Mucosa of stomach (tissue), 1 donor: ENCODE measurements around the gene NPB.
A peak's percentile ranks its signal among the peaks of the same experiment; 100 is the strongest.

Experiments
- H3K27me3 ChIP-seq: one replicate; pipeline ENCODE4 v1.7.0; 2013; ENCODE audit warnings: mild to moderate bottlenecking, low read length; ENCODE audit not compliant: control insufficient read depth, insufficient read depth
- H3K36me3 ChIP-seq: one replicate; pipeline ENCODE4 v1.7.0; 2013; ENCODE audit warnings: low read length; ENCODE audit not compliant: control insufficient read depth, insufficient read depth
- H3K4me1 ChIP-seq: one replicate; pipeline ENCODE4 v1.7.0; 2013; ENCODE audit warnings: mild to moderate bottlenecking, low read length; ENCODE audit not compliant: control insufficient read depth, insufficient read depth
- H3K4me3 ChIP-seq: one replicate; pipeline ENCODE4 v1.7.0; 2013; ENCODE audit warnings: low read length
- H3K9ac ChIP-seq: one replicate; pipeline ENCODE4 v1.7.0; 2013; ENCODE audit warnings: mild to moderate bottlenecking, low read length, moderate library complexity
- H3K9me3 ChIP-seq: one replicate; pipeline ENCODE4 v1.7.0; 2013; ENCODE audit warnings: mild to moderate bottlenecking, low read length, moderate library complexity; ENCODE audit not compliant: control insufficient read depth
- donor health status: Pancreatic carcinoma.

Gene NPB

GRCh38 chr17:81865733-81866439 lies 36.2 kb upstream of the NPB start:
- peak overlapping the region; percentile 46 for H3K9ac ChIP-seq
- peaks cover 83% of the 10 kb centered on the region for H3K4me1 ChIP-seq
- no peak overlapping the region for H3K4me3 ChIP-seq
- H3K27me3 ChIP-seq: no peaks in the 10 kb centered on the region
- peaks cover 11% of the 10 kb centered on the region for H3K36me3 ChIP-seq
- H3K9me3 ChIP-seq: no peaks in the 10 kb centered on the region

DNA sequence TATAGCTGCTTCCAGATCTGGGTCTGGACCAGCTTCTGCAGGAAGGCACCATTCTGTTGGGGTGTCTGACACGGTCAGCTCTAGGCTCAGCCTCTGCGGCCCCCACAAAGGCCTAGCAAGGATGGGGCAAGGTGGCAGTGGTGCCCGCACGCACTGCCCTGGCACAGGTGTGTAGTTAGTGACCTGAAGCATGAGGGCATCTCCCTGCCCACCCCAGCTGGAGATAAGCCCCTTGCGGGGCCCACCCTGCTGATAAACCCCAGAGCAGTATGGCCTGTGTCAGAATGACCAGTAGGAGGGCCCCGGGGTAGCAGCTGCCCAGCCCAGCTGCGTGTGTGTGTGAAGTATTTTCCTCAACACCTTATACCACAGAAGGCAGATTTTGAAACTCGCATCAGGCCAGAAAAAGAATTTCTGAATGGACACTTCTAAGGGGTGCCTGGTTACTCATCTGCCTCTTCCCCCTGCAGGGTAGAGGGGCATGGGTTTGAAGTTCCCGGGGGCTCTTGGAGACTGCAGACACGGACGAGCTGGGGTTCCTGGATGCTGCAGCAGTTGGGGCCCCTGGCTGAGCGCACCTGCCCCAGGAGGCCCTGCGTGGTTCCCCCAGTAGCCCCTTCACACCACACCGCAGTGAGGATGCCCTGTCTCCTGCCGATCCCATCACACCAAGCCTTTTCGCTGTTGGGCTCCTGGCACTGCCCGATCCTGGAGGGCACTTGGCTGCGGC lies 35.4 kb upstream of the NPB start:
- H3K36me3 ChIP-seq: peaks cover 11% of the 10 kb centered on the region
- H3K9ac ChIP-seq: peak overlapping the region; percentile 27

GRCh38 chr17:81867170-81867990 lies 34.7 kb upstream of the NPB start:
- Histone ChIP-seq H3K9me3 (no peaks in the 10 kb centered on the region), H3K4me3 (no peak overlapping the region), H3K4me1 (peaks cover 81% of the 10 kb centered on the region), H3K9ac (peak overlapping the region; percentile 41), H3K27me3 (no peaks in the 10 kb centered on the region), H3K36me3 (peaks cover 11% of the 10 kb centered on the region)

More for the DNA sequence above, 35.4 kb upstream of the NPB start:
- no peaks in the 10 kb centered on the region for H3K27me3 ChIP-seq
- H3K4me1 ChIP-seq: peaks cover 82% of the 10 kb centered on the region
- H3K9me3 ChIP-seq: no peaks in the 10 kb centered on the region
- no peak overlapping the region for H3K4me3 ChIP-seq

DNA sequence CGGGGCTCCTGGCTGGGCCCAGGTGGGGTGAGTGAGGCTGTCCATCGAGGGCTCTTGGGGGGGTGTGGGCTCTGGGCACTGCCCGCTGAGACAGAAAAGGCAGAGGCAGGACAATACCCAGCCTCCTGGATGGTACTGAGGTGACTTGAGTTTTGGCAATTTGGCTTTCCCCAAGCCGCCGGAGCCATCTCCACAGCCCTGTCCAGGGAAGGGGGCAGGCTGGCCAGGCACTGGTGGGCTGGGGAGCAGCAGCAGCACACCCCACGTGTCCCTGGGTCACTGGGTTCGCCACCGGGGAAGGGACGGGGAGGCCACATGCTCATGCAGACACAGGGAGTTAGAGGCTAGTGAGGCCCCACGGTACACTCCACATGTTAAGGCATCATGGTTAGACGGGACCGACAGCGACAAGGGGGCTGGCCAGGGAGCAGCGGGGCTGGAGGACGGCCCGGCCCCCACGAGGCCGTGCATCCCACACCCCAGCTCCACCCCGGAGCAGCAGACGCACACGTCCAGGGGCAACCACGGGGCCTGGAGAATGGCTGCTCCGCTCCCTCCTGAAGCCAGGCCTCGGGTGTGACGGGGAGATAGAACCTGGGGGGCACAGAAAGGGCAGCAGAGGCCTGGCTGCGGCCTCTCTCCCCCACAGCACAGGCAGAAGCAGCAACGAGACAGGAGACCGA lies 33.9 kb upstream of the NPB start:
- peaks cover 75% of the 10 kb centered on the region for H3K4me1 ChIP-seq
- H3K4me3 ChIP-seq: no peak overlapping the region

DNA sequence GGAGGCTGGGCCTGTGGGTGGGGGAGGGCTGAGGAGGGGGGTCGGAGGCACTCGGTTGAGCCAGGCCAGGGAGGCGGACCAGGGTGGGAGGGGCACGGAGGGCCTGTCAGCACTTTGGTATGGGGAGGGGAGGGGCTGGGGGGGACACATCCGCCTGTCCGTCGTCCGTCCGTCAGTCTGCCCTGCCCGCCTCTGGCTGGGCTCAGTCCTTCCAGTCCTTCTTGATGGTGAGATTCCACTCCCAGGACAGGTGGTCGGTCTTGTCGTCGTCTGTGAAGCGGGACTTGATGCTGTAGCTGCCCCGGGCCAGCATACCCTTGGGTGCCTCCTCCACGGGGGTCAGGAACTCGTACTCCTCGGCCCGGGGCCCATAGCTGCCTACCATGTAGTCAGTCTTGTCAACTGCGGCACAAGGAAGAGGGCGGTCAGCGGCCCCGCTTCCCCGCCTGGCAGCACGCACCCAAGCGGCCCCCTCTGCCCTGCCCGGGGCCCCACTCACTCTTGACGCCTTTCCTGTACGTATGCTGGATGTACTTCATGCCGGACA lies 33.3 kb upstream of the NPB start:
- Histone ChIP-seq H3K9me3 (no peaks in the 10 kb centered on the region), H3K9ac (no peak overlapping the region), H3K4me3 (no peak overlapping the region), H3K36me3 (peaks cover 11% of the 10 kb centered on the region), H3K4me1 (peaks cover 69% of the 10 kb centered on the region), H3K27me3 (no peaks in the 10 kb centered on the region)

More for the DNA sequence above, 33.9 kb upstream of the NPB start:
- H3K36me3 ChIP-seq: peaks cover 11% of the 10 kb centered on the region
- peak overlapping the region; percentile 41 for H3K9ac ChIP-seq
- no peaks in the 10 kb centered on the region for H3K9me3 ChIP-seq
- no peaks in the 10 kb centered on the region for H3K27me3 ChIP-seq

DNA sequence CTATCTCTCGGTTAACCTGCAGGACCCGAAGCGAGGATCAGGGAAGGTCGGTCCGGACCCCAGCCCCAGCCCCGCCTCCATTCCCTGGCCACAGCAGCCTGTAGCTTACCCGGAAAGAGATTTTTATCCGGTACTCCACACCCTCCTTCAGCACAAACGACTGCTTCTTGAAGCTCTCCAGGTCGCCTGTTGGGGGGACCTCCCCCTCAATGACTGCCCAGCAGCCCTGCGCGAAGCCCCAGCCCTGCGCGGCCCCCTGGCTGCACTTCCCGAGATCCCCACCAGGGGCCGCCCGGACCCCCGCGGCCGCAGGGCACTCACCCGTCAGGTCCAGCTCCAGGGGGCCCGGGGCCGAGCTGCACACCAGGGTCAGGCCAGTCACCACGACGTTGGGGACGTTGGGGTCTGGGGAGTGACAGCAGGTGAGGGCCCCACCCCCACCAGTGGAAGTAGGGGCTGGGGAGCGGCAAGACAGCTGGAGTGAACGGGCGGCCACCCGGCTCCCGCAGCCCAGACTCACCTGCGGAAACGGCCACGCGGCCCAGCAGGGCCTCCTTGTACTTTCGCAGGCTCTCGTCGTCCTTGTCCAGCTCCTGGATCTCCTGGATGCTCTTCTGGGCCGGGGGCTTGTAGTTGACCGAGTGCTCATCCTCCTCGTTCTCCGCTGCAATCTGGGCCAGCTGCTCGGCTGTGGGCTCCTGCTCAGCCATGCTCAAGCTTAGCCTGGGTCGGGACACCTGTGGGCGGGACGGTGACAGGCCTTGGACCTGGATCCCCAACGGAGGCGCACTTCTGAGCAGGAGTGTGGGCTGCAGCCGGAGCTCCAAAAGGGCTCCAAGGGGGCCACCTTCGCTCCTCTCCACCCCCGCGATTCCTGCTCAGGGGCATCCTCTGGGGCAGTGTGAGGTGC lies 32.6 kb upstream of the NPB start:
- Histone ChIP-seq H3K36me3 (peaks cover 11% of the 10 kb centered on the region), H3K9ac (peak overlapping the region; percentile 91), H3K4me3 (peak overlapping the region; percentile 90), H3K9me3 (no peaks in the 10 kb centered on the region), H3K4me1 (peaks cover 62% of the 10 kb centered on the region), H3K27me3 (no peaks in the 10 kb centered on the region)

DNA sequence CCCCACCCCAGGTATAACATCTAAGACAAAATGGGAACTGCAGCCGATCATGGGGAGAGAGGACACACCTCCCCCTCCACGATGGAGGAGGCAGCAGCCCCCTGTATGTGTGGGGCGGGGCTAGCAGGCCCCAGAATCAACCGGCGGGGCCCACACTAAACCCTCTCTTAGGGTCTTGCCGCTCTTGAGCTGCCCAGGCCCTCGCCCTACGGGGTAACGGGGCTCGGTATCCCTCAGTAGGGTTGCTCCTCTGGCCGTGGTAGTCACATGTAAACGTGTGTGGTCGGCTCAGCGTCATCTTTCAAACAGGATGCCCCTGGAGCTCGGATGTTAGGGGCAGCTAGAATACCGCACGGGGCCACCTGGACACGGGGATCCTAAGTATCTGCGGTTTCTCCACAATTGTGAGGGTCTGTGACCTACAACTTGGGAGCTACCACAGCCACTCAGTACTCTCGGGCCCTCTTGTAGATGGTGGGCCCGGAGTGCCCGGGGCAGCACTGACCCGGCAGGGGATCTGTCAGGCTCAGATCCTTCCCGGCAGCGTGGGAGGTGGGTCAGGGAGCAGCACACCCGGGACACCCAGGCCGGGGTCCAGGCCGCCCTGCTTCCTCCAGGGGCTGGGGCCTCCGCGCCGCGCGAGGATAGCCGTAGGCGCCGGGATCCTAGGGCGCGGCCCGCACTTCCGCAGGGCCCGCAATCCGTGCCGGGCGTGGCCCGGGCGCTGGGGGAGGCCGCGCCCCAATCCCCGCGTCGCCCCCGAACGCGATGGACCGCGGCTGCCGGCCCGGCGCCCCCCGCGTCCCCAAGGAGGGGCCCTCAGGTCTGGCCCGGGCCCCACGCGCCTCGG lies 31.7 kb upstream of the NPB start:
- H3K9me3 ChIP-seq: no peaks in the 10 kb centered on the region
- H3K36me3 ChIP-seq: peaks cover 11% of the 10 kb centered on the region
- H3K4me3 ChIP-seq: peak overlapping the region; percentile 90
- peak overlapping the region; percentile 91 for H3K9ac ChIP-seq
- no peaks in the 10 kb centered on the region for H3K27me3 ChIP-seq
- H3K4me1 ChIP-seq: peaks cover 53% of the 10 kb centered on the region

DNA sequence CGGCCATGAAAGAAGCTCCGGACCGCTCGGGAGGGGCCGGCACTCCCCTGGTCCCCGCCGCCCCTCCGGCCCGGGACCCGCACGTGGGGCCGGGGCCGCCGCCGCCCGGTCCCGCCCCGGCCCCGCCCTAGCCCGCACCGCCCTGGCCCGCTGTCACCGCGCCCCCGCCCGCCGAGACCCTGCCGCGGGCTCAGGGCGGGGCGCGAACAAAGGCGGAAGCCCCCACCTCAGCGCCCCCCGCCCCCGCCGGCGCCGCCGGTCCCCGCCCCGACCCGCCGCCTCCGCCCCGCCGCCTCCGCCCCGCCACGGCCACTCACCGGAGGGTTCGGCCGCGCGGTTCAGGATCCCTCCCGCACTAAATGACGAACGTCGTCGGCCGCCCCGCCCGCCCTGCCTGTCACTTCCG lies 31.1 kb upstream of the NPB start, which contains the start of gene ARHGDIA:
ARHGDIA (minus strand) TSS at position 357 of the 406 bp plus-strand sequence. CDS start 1,407 bp downstream, outside the sequence.
- Histone ChIP-seq H3K9ac (peak within 1 kb of the TSS; percentile 91), H3K36me3 (peaks cover 11% of the 10 kb centered on the region), H3K9me3 (no peaks in the 10 kb centered on the region), H3K4me1 (peaks cover 48% of the 10 kb centered on the region), H3K27me3 (no peaks in the 10 kb centered on the region), H3K4me3 (peak within 1 kb of the TSS; percentile 95)

- Histone ChIP-seq H3K4me3 (peak overlapping the region; percentile 95), H3K9ac (peak overlapping the region; percentile 86), H3K4me1 (peaks cover 42% of the 10 kb centered on the region), H3K27me3 (no peaks in the 10 kb centered on the region), H3K9me3 (no peaks in the 10 kb centered on the region), H3K36me3 (peaks cover 11% of the 10 kb centered on the region)
These were observed 30.4 kb upstream of the NPB start for GRCh38 chr17:81871387-81872230.
